ENCODE data around the gene FAM24B. TPM values are rescaled to one million over a fixed set of nuclear protein-coding genes. Genes with fewer than 3 reads are reported as not detected.

Gene FAM24B
- total and polyA plus RNA-seq, 2 experiments from 2014 or later: 3.8 to 7.0 TPM

DNA sequence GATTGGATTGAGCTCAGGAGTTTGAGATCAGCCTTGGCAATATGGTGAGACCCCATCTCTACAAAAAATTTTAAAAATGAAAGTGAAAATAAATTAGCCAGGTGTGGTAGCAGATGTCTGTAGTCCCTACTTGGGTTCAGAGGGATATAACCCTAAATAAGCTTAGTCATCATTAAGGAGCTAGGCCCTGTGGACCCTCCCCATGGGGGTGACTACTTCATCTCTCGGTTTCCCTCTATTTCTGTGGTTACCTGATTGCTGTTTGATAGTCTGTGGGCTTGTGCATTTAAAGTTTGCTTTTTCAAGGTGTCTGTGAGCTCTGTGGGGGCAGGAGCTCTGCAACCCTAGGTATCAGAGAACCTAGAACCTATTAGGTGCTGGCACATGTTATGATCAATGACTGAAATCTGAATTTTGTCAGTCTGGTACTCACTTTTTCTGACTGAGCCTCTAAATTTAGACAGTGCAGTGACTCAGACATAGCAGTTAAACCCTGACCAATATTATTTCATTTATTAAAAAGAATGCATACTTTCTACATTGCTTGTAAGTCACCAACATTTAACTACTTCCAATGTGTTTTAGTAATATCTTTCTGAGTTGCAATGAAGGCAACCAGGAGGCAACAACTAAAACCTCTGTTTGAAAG is 25.6 kb downstream of the FAM24B start:
- TF ChIP-seq EZH2phosphoT487 (IDR thresholded peaks at IDR 0.05; ENCODE audit: insufficient read depth, low read depth) (no peak), EZH2 (IDR thresholded peaks at IDR 0.05; ENCODE audit: insufficient read depth, poor library complexity, severe bottlenecking) (no peak)
- peak overlapping the region; percentile 81 for H3K4me2 ChIP-seq (ENCODE audit: unreplicated experiment)
- peaks cover 71% of the 10 kb centered on the region for H3K4me1 ChIP-seq (ENCODE audit: insufficient read depth)
- no peaks in the 10 kb centered on the region for H3K9me2 ChIP-seq (ENCODE audit: insufficient read depth)
- H3K9ac ChIP-seq: peak overlapping the region; percentile 69
- in situ Hi-C loops (cut with MboI): no loop called here
- peak overlapping the region; percentile 57 for H3K4me3 ChIP-seq
- peaks cover 60% of the 10 kb centered on the region for H3F3A ChIP-seq (ENCODE audit: insufficient read depth)
- no peaks in the 10 kb centered on the region for H3K36me3 ChIP-seq (ENCODE audit: low read depth)
- H3K79me2 ChIP-seq (ENCODE audit: insufficient read depth): peaks cover 13% of the 10 kb centered on the region
- 88 to 96% methylated on average over 1 of the region's 1 CpG for WGBS, 2 experiments (ENCODE audit: low coverage in 1 of 2, low lambda C conversion rate in 2 of 2, missing lambda C conversion rate in 2 of 2)
- DNase-seq: peak; percentile 84
- no peaks in the 10 kb centered on the region for H3K9me3 ChIP-seq (ENCODE audit: low read depth)
- no peaks in the 10 kb centered on the region for H3K27me3 ChIP-seq (replicated peaks; ENCODE audit: insufficient read depth)
- H2AFZ ChIP-seq: no peak overlapping the region
- H4K20me1 ChIP-seq (ENCODE audit: insufficient read depth): no peaks in the 10 kb centered on the region
- peak overlapping the region; percentile 93 for H3K27ac ChIP-seq

GRCh38 chr10:122852261-122852660 is 27.1 kb downstream of the FAM24B start:
- in situ Hi-C loops (cut with MboI): no loop called here
- no peak for TF ChIP-seq EZH2 (IDR thresholded peaks at IDR 0.05; ENCODE audit: insufficient read depth, poor library complexity, severe bottlenecking)
- no peak for TF ChIP-seq EZH2phosphoT487 (IDR thresholded peaks at IDR 0.05; ENCODE audit: insufficient read depth, low read depth)
- Histone ChIP-seq H2AFZ (no peak overlapping the region), H3K27ac (peak overlapping the region; percentile 60), H3K4me3 (0 out of 2 replicates have a peak overlapping the region, but pooled peaks have one; percentile 6), H3K27me3 (replicated peaks; ENCODE audit: insufficient read depth) (no peaks in the 10 kb centered on the region), H3F3A (ENCODE audit: insufficient read depth) (peaks cover 60% of the 10 kb centered on the region), H3K4me2 (ENCODE audit: unreplicated experiment) (peak overlapping the region; percentile 33), H3K79me2 (ENCODE audit: insufficient read depth) (0 out of 2 replicates have a peak, but pooled peaks cover under 1% of the 10 kb centered on the region), H3K36me3 (ENCODE audit: low read depth) (no peaks in the 10 kb centered on the region), H3K9ac (no peak overlapping the region), H3K4me1 (ENCODE audit: insufficient read depth) (peaks cover 68% of the 10 kb centered on the region), H3K9me2 (ENCODE audit: insufficient read depth) (no peaks in the 10 kb centered on the region), H3K9me3 (ENCODE audit: low read depth) (no peaks in the 10 kb centered on the region), H4K20me1 (ENCODE audit: insufficient read depth) (no peaks in the 10 kb centered on the region)
- 29 to 32% methylated on average over 2 of the region's 2 CpGs for WGBS, 2 experiments (ENCODE audit: low coverage in 1 of 2, low lambda C conversion rate in 2 of 2, missing lambda C conversion rate in 2 of 2)
- peak; percentile 35 for DNase-seq

GRCh38 chr10:122850705-122851640 is 28.4 kb downstream of the FAM24B start:
- Histone ChIP-seq H2AFZ (no peak overlapping the region), H3K9me2 (ENCODE audit: insufficient read depth) (no peaks in the 10 kb centered on the region), H3K27me3 (replicated peaks; ENCODE audit: insufficient read depth) (no peaks in the 10 kb centered on the region), H3F3A (ENCODE audit: insufficient read depth) (peaks cover 58% of the 10 kb centered on the region), H4K20me1 (ENCODE audit: insufficient read depth) (no peaks in the 10 kb centered on the region), H3K9me3 (ENCODE audit: low read depth) (no peaks in the 10 kb centered on the region), H3K36me3 (ENCODE audit: low read depth) (no peaks in the 10 kb centered on the region), H3K4me2 (ENCODE audit: unreplicated experiment) (peak overlapping the region; percentile 33), H3K4me1 (ENCODE audit: insufficient read depth) (peaks cover 55% of the 10 kb centered on the region), H3K4me3 (no peak overlapping the region), H3K27ac (peak overlapping the region; percentile 60), H3K79me2 (ENCODE audit: insufficient read depth) (no peaks in the 10 kb centered on the region), H3K9ac (no peak overlapping the region)
- WGBS, 2 experiments (ENCODE audit: low coverage in 1 of 2, low lambda C conversion rate in 2 of 2, missing lambda C conversion rate in 2 of 2): 92 to 94% methylated on average over 5 of the region's 5 CpGs
- in situ Hi-C loops (cut with MboI): no loop called here
- DNase-seq: peak; percentile 39
- no peak for TF ChIP-seq EZH2phosphoT487 (IDR thresholded peaks at IDR 0.05; ENCODE audit: insufficient read depth, low read depth)
- TF ChIP-seq EZH2 (IDR thresholded peaks at IDR 0.05; ENCODE audit: insufficient read depth, poor library complexity, severe bottlenecking): no peak

DNA sequence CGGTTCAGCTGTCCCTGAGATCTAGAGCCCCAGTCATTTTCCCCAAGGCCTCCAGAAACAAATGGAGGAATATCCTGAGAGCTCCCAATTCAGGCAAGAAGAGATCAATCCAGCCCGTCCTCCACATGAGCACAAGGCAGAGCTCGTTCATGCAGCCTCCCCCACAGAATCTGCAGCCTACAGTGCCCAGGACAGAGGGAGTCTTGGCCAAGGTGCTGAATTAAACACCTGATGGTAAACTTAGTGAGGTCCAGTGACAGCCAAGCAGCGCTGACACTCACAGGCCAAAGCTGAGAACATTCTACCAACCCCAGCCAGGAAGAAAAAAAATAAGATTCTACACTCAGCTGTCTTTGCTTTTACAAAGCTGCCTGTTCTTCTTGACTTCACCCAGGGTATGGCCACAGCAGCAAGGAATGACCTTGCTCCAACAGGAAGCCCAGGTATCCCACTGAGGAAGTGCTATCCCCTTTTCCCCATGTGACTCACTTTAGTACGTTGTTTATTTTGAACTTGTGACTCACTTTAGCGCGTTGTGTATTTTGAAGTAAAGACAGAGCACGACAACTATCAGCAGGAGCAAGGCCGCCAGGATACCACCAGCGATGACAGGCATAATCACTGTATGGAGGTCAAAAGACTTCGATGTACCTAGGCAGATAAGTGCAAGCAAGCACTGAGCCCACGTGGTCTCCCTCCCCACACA is 29.3 kb downstream of the FAM24B start:
- peaks cover 46% of the 10 kb centered on the region for H3K4me1 ChIP-seq (ENCODE audit: insufficient read depth)
- in situ Hi-C loops (cut with MboI): no loop called here
- H2AFZ ChIP-seq: no peak overlapping the region
- peaks cover 49% of the 10 kb centered on the region for H3F3A ChIP-seq (ENCODE audit: insufficient read depth)
- WGBS, 2 experiments (ENCODE audit: low coverage in 1 of 2, low lambda C conversion rate in 2 of 2, missing lambda C conversion rate in 2 of 2): 87% methylated on average over 12 of the region's 12 CpGs
- no peak overlapping the region for H3K9ac ChIP-seq
- H3K27me3 ChIP-seq (replicated peaks; ENCODE audit: insufficient read depth): no peaks in the 10 kb centered on the region
- H3K27ac ChIP-seq: no peak overlapping the region
- no peaks in the 10 kb centered on the region for H3K36me3 ChIP-seq (ENCODE audit: low read depth)
- no peaks in the 10 kb centered on the region for H3K9me2 ChIP-seq (ENCODE audit: insufficient read depth)
- TF ChIP-seq EZH2phosphoT487 (IDR thresholded peaks at IDR 0.05; ENCODE audit: insufficient read depth, low read depth): no peak
- TF ChIP-seq EZH2 (IDR thresholded peaks at IDR 0.05; ENCODE audit: insufficient read depth, poor library complexity, severe bottlenecking): no peak
- no peak for DNase-seq
- no peaks in the 10 kb centered on the region for H4K20me1 ChIP-seq (ENCODE audit: insufficient read depth)
- no peak overlapping the region for H3K4me2 ChIP-seq (ENCODE audit: unreplicated experiment)
- H3K79me2 ChIP-seq (ENCODE audit: insufficient read depth): no peaks in the 10 kb centered on the region
- no peak overlapping the region for H3K4me3 ChIP-seq
- no peaks in the 10 kb centered on the region for H3K9me3 ChIP-seq (ENCODE audit: low read depth)
